WI38 (cell line): ENCODE results near the gene ZNF17.

ENCODE experiments used
- H3K4me3 ChIP-seq: 2 replicates; pipeline ENCODE4 v1.5.1; 2011; ENCODE audit warnings: low read depth, mild to moderate bottlenecking, control low read depth, low read length
- CTCF ChIP-seq: IDR thresholded peaks from 2 replicates; pipeline ENCODE4 v1.5.1; 2012; ENCODE audit warnings: low read depth, mild to moderate bottlenecking, control low read depth, low read length

The ZNF17 gene

DNA sequence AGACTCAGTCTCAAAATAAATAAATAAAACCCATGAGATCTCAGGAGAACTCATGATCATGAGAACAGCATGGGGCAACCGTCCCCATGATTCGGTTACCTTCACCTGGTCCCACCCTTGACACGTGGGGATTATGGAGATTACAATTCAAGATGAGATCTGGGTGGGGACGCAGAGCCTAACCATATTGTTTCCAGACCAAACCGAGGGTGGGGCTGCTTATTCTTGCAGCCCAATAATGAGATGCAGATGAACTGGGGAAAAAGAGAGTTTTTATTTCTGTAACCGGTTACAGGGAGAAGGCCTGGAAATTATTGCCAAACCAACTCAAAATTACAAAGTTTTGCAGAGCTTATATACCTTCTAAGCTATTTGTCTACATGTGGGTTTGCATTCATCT, 34.8 kb upstream of the ZNF17 start:
- TF ChIP-seq CTCF, result no peak

GRCh38 chr19:57377498-57378146, 33.3 kb upstream of the ZNF17 start:
- TF ChIP-seq CTCF, result no peak
- no peak overlapping the region for H3K4me3 ChIP-seq

More for the DNA sequence above, 34.8 kb upstream of the ZNF17 start:
- H3K4me3 ChIP-seq, result no peak overlapping the region

- no peak for TF ChIP-seq CTCF
- H3K4me3 ChIP-seq, result no peak overlapping the region
Measured at GRCh38 chr19:57380923-57381322, 30.0 kb upstream of the ZNF17 start.

- H3K4me3 ChIP-seq, result no peak overlapping the region
- TF ChIP-seq CTCF, result no peak
Measured at GRCh38 chr19:57382806-57383488, 28.0 kb upstream of the ZNF17 start.

DNA sequence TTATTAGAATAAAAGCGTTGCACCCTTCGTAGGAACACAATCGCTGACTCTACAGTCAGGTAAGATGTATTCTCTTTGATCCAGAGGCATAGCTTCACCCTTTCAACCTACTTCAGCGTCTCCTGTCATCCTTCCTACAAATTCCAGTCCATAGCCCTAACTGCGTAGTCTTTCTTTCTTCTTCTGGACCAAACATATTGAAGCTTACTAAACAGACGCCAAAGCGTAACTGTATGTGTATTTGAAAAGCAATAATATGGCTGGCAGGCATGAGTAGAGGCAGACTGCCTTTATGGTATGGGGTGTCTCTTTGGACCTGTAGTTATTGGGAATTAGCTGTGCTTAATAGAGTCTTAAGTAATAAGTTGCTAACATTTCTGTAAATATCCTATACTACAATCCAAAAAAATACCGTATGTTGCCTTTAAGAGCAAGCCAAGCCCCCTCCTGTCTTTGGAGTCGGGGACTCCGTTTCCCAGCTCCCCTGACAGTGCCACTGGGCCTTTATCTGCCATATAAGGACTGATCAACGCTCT, 21.7 kb upstream of the ZNF17 start:
- no peak for TF ChIP-seq CTCF
- peak overlapping the region; percentile 91 for H3K4me3 ChIP-seq

DNA sequence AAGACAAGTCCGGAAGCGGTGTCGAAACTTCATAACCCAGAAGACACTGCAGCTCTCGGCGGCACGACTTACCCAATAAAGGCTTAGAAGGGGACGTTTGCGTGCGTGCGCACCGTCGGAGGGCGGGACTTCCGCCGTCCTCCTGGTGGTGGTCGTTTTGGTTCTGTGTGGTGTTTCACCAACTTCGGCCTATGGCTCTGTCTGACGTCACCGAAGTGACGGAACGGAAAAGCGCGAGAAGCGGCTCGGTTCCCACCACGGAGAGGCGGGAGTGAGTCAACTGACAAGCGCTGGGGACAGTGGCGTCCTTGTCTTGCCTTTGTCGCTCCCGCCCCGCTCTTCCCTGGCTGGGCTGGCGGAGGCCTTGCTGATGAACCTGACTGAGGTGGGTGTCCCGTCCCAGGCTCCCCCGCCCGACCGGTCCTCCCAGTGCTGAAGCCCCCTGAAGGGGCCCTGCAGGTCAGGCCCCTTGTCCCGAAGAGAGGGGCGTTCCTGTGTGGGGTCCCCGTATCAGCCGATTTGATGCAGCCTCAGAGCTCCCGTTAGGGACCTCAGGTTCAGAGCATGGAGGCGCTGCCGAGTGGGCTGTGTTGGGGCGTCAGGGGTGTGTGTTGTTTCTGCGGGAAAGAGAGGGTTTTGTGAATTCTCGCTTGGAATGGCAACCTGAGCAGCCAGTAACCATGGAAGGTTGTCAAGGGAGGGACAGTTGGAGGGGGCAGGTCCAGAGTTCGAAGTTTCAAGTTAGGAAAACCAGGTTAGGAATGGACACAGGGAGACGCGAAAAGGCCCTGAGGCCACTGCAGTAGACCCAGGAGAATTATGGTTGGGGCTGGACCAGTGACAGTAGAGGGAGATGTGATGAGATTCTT, 21.0 kb upstream of the ZNF17 start, which contains the start of gene ZNF548:
Gene ZNF548 (plus strand): TSS at position 125 of the 869 bp plus-strand sequence. CDS start 246 bp downstream, at position 371.
- H3K4me3 ChIP-seq, result peak within 1 kb of the TSS; percentile 91
- 0 out of 2 replicates have a peak, but pooled peaks have one; percentile 15 for TF ChIP-seq CTCF
